CD4-positive, alpha-beta T cell treated with Interferon alpha-2 for 1 hour (primary cell): ENCODE results near the gene C19orf44.
"Not testable (repeated sequence)": the region's sequence is repeated elsewhere in the genome, so short reads cannot be mapped to it uniquely, and the experiment has no call there.

ENCODE experiments used
- DNase-seq, 2 donors: peaks; one replicate each; pipeline ENCODE4 v3.0.0-alpha.2; 2020 to 2022

The C19orf44 gene

GRCh38 chr19:16495982-16496612 lies at the start of gene C19orf44, which contains the start of gene CALR3:
C19orf44 (plus strand) TSS chr19:16496394; CDS start chr19:16500793, 4,399 bp downstream.
CALR3 (minus strand) TSS chr19:16496167; CDS start chr19:16496129, 38 bp downstream.
- DNase-seq, result peak; percentile 97 to 98

DNA sequence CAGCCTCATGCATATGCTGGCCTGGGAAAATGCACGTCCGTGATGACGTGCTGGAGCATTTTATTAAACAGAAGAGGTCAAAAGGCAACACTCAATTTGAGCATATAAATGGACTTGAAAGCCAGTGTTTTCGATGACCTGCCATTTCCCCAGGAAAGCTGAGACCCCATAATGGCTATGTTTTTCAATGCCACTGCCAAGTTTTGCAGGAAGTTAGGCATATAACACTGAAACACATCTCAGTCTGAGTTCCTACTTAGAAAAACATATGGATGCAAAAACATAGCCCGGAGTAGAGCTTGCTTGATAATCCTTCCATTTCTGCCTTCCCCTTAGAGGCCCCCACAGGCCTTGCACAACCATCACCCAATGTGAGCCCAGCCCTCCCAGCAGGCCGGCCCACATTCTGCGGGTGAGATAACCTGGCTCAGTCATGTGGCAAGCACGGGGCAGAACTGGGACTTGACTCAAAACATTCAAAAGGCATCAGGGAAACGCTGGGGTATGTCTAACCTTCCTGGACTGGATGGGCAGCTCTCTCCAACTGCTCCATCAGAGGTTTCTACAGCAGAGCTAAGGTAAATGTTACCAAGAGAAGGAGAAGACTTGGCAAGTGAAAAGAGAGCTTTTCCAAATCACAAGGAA lies 49.3 kb upstream of the C19orf44 start:
- DNase-seq, result peak; percentile 50 to 52

DNA sequence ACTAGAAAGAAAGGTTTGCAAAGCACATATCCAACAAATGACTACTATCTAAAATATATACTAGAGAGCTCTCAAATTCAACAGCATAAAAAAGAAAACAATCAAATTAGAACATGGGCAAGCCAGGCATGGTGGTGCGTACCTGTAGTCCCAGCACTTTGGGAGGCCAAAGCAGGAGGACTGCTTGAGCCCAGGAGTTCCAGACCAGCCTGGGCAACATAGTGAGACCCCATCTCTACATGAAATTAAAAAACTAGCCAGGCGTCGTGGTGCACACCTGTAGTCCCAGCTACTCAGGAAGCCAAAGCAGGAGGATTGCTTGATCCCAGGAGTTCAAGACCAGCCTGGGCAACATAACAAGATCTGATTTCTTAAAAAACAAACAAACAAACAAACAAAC lies 47.3 kb upstream of the C19orf44 start:
- not testable (repeated sequence) for DNase-seq

GRCh38 chr19:16449330-16449961 lies 46.7 kb upstream of the C19orf44 start:
- DNase-seq, result peak; percentile 58 to 64

DNA sequence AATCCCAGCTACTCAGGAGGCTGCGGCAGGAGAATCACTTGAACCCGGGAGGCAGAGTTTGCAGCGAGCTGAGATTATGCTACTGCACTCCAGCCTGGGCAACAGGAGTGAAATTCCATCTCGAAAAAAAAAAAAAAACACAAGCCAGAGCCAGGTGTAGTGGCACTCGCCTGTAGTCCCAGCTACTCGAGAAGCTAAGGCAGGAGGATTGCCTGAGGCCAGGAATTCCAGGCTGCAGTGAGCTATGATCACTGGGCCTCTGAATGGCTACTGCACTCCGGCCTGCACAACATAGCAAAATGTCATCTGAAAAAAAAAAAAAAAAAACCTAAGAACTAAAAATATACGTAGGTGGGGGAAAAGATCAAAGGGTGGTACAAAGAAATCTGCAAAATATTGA lies 43.9 kb upstream of the C19orf44 start:
- DNase-seq, result no peak

DNA sequence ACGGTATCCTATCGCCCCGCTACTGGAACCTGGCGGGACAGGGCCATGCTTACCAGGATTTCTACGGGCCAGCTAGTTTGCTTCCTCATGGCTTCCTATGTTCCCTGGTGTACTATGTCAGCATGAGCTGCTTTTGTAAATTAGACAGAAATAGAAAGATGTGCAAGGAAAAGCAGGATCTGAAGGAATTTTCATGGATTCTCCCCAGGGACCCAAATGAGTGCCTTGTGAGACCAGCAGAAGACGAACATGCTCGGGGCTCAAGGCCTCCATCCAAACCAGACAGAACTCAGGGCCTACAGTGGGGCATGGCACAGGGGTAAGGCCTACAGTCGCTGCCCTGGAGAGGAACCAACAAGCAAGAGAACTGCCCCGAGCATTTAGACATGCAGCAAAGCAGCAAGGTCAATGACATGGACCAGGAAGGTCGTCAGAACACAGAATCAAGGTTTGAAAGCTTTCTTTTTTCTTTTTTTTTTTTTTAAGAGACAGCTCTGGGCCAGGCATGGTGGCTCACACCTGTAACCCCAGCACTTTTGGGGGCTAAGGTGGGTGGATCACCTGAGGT lies 41.8 kb upstream of the C19orf44 start:
- no peak for DNase-seq

DNA sequence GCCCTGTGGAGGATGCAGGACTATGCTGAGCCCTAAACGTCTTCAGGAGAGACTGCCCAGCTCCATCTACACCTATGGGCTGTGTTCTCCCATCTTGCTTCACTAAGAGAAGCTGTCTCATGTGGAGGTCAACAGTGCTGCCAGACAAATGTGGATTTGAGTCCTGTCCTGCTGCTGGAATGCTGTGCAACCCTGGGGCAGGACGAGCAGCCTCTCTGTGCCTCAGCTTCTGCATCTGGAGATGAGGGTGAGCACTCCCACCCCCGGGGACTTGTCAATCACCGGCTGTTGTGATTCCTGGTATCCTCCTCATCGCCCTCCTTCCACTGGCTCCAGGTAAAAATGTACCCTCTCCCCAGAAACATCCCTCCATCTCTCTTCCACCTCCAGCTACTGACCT lies 40.7 kb upstream of the C19orf44 start:
- DNase-seq, result no peak

GRCh38 chr19:16456652-16457194 lies 39.5 kb upstream of the C19orf44 start:
- no peak for DNase-seq

- no peak for DNase-seq
These were observed 38.8 kb upstream of the C19orf44 start for GRCh38 chr19:16457195-16457953.

- DNase-seq, result no peak
These were observed 38.3 kb upstream of the C19orf44 start for GRCh38 chr19:16457954-16458331.

GRCh38 chr19:16458391-16459341 lies 37.5 kb upstream of the C19orf44 start:
- no peak for DNase-seq

DNA sequence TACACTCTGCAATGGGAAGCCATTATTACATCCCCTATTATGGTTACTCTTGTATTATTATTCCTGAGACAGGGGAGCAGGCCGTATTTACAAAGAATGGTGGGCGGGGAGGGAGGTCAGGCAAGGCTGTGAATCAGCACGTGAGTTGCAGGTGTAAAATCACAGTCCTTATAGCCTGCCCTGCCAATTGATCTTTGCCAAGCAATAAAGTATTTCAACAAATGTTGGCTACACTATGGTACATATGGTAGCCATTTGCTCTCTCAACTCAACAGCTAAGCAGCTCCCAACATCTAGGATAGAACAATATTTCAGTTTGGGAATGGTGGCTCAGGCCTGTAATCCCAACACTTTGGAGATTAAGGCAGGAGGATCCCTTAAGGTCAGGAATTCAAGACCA lies 36.5 kb upstream of the C19orf44 start:
- DNase-seq, result no peak

GRCh38 chr19:16460454-16460853 lies 35.7 kb upstream of the C19orf44 start:
- no peak for DNase-seq

DNA sequence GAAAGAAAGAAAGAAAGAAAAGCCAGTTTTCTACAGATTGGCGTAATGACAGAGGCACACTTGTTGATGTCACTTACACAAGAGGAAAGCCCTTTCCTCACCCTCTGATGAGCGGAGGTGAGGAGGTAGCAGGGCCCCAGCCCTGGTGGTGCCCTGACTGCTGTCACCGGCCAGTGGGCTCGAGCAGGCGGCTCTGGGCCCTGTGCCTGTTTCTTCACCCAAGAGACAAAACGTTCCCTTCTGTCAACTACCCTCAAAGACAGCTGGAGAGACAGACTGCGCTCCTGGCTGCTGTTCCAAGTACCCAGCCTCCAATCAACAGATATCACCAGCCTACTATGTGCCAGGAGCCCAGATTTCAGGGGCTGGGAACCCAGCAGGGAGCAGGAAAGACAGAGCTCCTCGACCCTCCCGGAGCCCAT lies 34.6 kb upstream of the C19orf44 start:
- no peak for DNase-seq

DNA sequence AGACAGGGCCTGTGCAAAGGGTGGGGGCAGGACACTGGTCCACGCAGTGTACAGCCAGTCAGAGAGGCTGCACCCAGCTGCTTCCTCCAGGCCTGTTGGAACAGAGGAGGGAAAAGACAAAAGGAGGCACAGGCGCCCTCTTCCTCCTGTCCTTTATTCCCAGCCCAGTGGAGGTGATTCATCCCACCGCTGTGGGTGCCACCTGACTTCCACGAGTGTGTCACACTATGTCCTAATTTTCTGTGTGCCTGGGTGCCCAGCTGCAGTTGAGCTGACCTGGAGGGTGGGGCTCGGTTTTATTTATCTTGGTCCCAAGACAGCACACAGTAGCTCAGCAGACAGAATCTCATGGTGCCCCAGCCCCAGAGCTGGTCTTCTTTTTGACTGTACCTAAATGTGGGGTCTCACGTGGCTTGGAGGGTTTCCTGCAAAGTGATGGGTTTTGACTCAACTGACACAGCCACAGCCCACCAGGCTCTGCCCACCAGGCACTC lies 33.4 kb upstream of the C19orf44 start:
- no peak for DNase-seq

DNA sequence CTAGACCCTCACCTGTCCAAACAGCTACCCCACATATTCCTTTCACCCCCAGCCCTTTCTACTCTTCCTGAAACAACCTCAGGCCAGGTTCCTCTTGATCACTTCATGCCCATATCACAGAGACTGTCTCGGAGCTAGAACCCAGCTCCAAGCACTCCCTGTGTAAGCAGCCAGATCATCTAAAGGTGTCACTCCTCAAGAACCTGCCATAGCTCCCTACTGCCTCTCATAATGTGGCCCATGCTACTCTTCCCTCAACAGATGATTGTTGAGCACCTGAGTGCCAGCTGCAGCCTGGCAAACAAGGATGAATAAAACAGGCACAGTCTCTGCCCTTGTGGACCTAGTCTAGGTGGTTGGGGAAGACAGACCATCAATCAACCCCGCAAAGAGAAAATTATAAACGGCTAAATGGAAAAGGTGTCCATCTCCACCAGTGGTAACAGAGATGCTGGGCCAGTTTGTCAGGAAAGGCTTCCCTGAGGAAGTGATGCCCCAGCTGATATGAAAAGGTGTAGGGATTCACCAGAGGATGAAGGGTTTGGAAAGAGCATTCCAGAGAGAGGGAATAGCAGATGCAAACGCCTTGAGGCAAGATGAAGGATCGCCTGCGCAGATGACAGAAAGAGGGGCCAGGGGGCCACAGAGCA lies 32.7 kb upstream of the C19orf44 start:
- no peak for DNase-seq

GRCh38 chr19:16463991-16464575 lies 32.1 kb upstream of the C19orf44 start:
- DNase-seq, result no peak

DNA sequence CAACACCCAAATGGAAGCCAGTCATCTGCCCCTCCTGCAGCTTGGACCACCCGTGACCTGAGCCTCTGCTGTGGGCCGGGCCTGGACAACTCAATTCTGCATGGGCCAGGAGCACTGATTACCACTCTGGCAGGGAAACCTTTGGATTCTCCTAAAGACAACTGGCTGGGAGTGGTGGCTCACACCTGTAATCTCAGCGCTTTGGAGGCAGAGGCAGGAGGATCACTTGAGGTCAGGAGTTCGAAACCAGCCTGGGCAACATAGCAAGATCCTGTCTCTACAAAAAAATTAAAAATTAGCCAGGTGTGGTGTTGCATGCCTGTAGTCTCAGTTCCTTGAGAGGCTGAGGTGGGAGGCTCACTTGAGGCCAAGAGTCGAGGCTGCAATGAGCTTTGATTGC lies 31.0 kb upstream of the C19orf44 start:
- DNase-seq, result no peak

GRCh38 chr19:16466802-16467427 lies 29.3 kb upstream of the C19orf44 start:
- DNase-seq, result not testable (repeated sequence)

GRCh38 chr19:16467581-16467980 lies 28.6 kb upstream of the C19orf44 start:
- DNase-seq, result no peak
